Right lobe of liver (tissue), 5 donors: Measurements from ENCODE around the gene LGMN. TPM values are rescaled to one million over a fixed set of nuclear protein-coding genes. Genes with fewer than 3 reads are reported as not detected.

Experiments
- total RNA-seq, 6 experiments: library from RNA; depleted of rRNA in 2 of 6; stranded (reverse); fragments of >200 nt in 2 of 6; fragmentation: NEBNext Ultra II Directional in 3 of 6; extraction: Animal tissue kit (Norgen Biotek cat#: 25700) in 3 of 6; gene quantifications; one replicate each; pipeline versions ENCODE4 v1.1.0 to v1.2.4, GENCODE V29; 2016 to 2023
- donor health status: DM: no; HTN: no; CAD: no.
- donor health status: DM: no; HTN: no; CAD: no.
- donor health status: DM: no; HTN: yes; CAD: no.
- donor health status: DM: no; HTN: yes; CAD: no.

LGMN gene
- total RNA-seq, 6 experiments from 2014 or later, result 39.6 to 111 (median 49.3) TPM

Other genes starting within 250 kb of the LGMN start
- gene RIN3, start 234.8 kb downstream of the LGMN start, total RNA-seq, result 10 to 100 TPM; 10.7 to 20.4 (median 18.9) TPM
- gene GOLGA5, start 45.7 kb upstream of the LGMN start, total RNA-seq, result 10 to 100 TPM; 20.0 to 35.6 (median 28.8) TPM
- under 1 TPM in 2 of 6 experiments, not detected in 4; 0.18 to 0.25 TPM for gene CHGA, start 174.5 kb upstream of the LGMN start, total RNA-seq